A549 treated with CORT108297 at 1 μM for 4 hours (cell line): ENCODE data around the gene RTP2. TPM values are rescaled to one million over a fixed set of nuclear protein-coding genes. Genes with fewer than 3 reads are reported as not detected.

Experiments
- total RNA-seq: library from RNA; stranded (reverse); fragments of 200-300 nt; extraction: Qiagen RNA extraction; gene quantifications from 5 replicates; pipeline ENCODE4 v1.2.3, GENCODE V29; 2022

Gene RTP2, protein sequence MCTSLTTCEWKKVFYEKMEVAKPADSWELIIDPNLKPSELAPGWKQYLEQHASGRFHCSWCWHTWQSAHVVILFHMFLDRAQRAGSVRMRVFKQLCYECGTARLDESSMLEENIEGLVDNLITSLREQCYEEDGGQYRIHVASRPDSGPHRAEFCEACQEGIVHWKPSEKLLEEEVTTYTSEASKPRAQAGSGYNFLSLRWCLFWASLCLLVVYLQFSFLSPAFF
- total RNA-seq, result not detected in 5 replicates

DNA sequence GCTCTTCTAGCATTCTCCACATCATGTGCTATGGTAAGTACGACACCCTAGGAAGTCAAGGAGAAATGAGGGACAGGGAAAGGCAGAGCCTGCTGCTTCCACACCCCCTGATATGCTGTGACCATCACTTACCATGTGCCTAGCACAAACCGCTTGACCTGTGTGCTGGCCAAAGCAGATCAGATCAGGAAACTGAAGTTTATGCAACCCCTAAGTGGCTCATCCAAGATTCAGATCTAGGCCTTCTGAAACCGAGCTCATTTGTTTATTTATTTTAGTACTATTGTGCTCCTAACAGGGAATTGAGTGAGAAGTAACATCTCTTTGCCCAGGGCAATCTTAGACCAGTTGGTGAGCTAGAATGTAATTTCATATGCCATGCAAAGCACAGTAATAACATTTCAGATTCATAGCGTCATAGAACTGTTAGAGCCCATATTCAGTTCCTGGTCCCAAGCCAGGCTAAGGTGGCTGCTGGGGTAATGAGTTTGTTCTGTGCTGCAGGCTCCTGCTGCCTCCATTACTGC is at the start of gene RTP2:
Gene RTP2 (minus strand): TSS at position 51 of the 527 bp plus-strand sequence. CDS start 429 bp downstream, outside the sequence.

DNA sequence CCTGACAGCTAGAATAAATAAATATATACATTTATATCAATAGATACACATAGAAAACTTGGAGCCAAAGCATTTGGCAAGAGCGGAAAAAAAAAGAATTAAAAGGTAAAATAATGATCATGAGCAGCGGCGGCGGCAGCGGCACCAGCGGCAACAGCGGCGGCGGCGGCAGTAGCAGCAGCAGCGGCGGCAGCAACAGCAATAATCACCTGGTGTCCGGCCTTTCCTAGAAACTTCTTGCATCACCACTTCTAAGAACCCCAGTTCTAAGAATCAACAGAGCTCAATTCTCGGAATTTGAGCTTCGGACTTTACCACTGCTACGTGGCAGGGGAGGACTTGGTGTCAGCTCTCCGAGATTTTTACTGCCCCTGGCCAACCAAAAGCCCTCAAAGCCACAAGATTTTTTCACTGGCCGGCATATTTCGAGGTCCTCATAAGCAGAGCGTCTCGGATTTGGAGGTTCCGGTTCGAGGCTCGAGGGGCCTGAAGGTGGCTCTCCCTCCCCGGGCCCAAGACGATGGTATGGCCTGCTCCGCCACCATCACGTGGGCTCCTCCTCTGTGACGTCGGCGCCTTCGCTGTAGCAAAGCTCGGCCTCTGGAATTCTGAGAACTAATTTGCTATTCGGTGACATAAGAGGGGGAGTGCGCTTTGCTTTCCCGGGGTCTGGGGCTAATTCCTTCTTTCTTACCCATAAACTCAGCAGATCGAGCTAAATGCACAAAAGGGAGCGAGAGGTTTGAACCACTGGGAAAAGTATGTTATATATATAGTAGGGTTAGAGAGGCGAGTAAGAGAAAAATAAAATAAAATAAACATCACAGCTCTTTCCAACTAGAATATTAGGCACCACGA is 43.1 kb upstream of the RTP2 start, which contains the start of gene BCL6:
Gene BCL6 (minus strand): TSS at position 268 of the 858 bp plus-strand sequence. CDS start 11,775 bp downstream, outside the sequence.

DNA sequence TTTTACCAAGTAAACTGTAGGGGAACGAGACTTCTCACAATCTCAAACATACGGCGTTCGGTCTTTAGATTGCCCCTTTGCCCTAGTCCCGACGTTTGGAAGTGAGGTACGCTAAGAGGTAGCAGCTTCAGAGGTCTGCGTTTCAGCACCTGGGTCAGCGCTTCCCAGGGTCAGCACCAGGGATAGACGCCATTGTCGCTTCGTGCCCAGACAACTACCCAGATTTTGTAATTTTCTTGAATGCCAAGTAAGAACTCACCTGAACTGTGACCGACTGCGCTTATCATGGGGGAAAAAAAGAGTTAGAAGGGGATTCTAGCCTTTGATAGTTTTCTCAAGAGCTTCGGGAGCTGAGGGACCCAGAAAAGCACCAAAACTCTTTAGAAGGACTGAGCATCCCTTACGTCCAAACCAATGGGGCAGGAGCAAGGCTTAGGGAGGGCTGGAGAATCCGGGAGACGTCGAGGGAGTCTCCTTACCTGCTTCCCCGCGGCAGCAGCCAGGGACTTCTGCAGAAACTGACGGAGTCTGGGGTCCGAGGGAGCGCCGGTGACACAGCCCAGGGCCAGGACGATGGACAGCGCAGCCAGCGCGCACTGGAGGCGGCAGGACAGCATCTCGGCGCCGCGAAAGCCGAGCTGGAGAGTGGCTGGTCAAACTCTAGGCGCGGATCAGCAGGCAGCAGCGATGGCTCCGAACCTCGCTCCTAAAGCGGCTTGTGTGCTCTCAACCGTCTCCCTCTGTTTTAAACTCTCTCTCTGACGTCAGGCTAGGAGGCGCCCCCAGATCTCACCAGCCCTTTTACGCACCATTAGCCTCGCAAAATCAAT is 32.5 kb downstream of the RTP2 start, which contains the start of gene SST:
Gene SST (minus strand): TSS at position 720 of the 830 bp plus-strand sequence. CDS start 103 bp downstream, at position 617.

Other genes starting within 250 kb of the RTP2 start
- gene SST, start 32.2 kb downstream of the RTP2 start, total RNA-seq, result not detected in 5 replicates
- gene BCL6, start 42.9 kb upstream of the RTP2 start, total RNA-seq, result 4.7 to 9.0 TPM (median 8.8 TPM) in 5 replicates